Measurements from ENCODE around the gene RPL13A. TPM values are rescaled to one million over a fixed set of nuclear protein-coding genes. Genes with fewer than 3 reads are reported as not detected.

The RPL13A gene
- total RNA-seq, 1 donor from 2014 or later, result 2,737 TPM

GRCh38 chr19:49489601-49490167 is 2.3 kb downstream of the RPL13A start:
- Histone ChIP-seq H3K27ac (peak overlapping the region; percentile 73 to 83), H3K4me1 (peaks cover 10 to 20% of the 10 kb centered on the region in 2 donors), H3K27me3 (no peaks in the 10 kb centered on the region), H3K9me3 (no peaks in the 10 kb centered on the region), H3K4me3 (peak overlapping the region; percentile 57 to 97), H3K36me3 (peaks cover 32 to 43% of the 10 kb centered on the region in 2 donors)
- no peak for DNase-seq (ENCODE audit: low spot score in 2 of 2)
- no peak for TF ChIP-seq CTCF (IDR thresholded peaks at IDR 0.05)
- intact Hi-C loops (cut with DNase I), result no loop called here

- Histone ChIP-seq H3K27ac (no peak overlapping the region), H3K4me3 (peak overlapping the region in 1 of 2 donors; percentile 97), H3K27me3 (no peaks in the 10 kb centered on the region), H3K9me3 (no peaks in the 10 kb centered on the region), H3K4me1 (peaks cover 10 to 22% of the 10 kb centered on the region in 2 donors), H3K36me3 (peaks cover 32 to 43% of the 10 kb centered on the region in 2 donors)
- DNase-seq (ENCODE audit: low spot score in 2 of 2), result no peak
- TF ChIP-seq CTCF (IDR thresholded peaks at IDR 0.05), result no peak
- intact Hi-C loops (cut with DNase I), result no loop called here
Observed at GRCh38 chr19:49490287-49491029, 3.0 kb downstream of the RPL13A start.

GRCh38 chr19:49491030-49491803 is 3.8 kb downstream of the RPL13A start:
- no peak for TF ChIP-seq CTCF (IDR thresholded peaks at IDR 0.05)
- Histone ChIP-seq H3K9me3 (no peaks in the 10 kb centered on the region), H3K4me3 (no peak overlapping the region), H3K4me1 (peaks cover 10 to 24% of the 10 kb centered on the region in 2 donors), H3K36me3 (peaks cover 32 to 43% of the 10 kb centered on the region in 2 donors), H3K27me3 (no peaks in the 10 kb centered on the region), H3K27ac (no peak overlapping the region)
- intact Hi-C loops (cut with DNase I), result no loop called here
- no peak for DNase-seq (ENCODE audit: low spot score in 2 of 2)

GRCh38 chr19:49491804-49492572 is 4.6 kb downstream of the RPL13A start:
- Histone ChIP-seq H3K27ac (no peak overlapping the region), H3K4me1 (peaks cover 10 to 25% of the 10 kb centered on the region in 2 donors), H3K4me3 (no peak overlapping the region), H3K36me3 (peaks cover 32 to 43% of the 10 kb centered on the region in 2 donors), H3K27me3 (no peaks in the 10 kb centered on the region), H3K9me3 (no peaks in the 10 kb centered on the region)
- TF ChIP-seq CTCF (IDR thresholded peaks at IDR 0.05), result no peak
- no peak for DNase-seq (ENCODE audit: low spot score in 2 of 2)
- intact Hi-C loops (cut with DNase I), result no loop called here

Measured in ascending aorta (tissue), 2 donors.